AG09319 (cell line): ENCODE measurements around the gene LAMC3.

ENCODE experiments used
- DNase-seq: peaks from one replicate; pipeline ENCODE4 v3.0.0-alpha.2; 2010; ENCODE audit warnings: low read depth; ENCODE audit errors: extremely low read depth
- TF ChIP-seq, protein P1 (sequence below): IDR thresholded peaks from 2 replicates; pipeline ENCODE4 v1.5.1; 2011; ENCODE audit warnings: low read depth, mild to moderate bottlenecking, inconsistent platforms, low read length, moderate library complexity

LAMC3 gene

DNA sequence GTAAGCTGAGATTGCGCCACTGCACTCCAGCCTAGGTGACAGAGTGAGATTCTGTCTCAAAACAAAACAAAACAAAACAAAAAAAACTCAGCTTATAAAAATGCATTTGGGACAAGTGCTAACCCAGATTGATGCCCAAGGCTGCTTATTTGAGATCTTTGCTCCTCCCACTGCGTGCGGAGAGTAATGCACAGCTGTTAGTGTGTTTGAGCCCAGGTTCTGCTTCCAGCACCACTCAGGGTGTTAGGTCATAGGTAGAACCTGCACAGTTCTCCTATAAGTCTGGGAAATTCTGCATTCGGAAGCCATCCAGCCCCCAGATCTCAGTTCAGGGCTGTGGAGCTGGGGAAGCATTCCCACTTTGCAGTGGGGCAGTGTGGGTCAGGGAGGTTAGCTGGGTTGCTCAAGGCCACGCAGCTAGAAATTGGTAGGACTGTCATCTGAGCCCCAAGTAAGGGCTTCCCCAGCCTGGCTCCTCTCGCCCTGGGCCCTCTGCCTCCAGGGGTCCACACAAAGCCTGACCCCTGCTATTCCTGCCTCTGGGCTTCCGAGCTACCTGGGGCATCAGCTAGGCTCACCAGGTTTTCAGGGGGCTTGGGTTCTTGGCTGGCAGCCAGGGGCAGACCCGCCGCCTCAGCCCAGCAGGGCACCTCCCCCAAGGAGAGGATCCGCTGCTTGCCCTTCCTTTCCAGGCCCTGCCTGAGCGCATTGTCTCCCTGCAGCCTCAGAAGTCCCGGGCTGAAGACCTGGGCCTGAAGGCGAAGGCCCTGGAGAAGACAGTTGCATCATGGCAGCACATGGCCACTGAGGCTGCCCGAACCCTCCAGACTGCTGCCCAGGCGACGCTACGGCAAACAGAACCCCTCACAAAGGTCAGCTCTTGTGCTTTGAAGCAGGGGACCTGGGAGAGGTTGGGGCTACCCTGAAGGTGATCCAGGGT, 69.7 kb downstream of the LAMC3 start:
- DNase-seq = no peak
- TF ChIP-seq, protein P1, sequence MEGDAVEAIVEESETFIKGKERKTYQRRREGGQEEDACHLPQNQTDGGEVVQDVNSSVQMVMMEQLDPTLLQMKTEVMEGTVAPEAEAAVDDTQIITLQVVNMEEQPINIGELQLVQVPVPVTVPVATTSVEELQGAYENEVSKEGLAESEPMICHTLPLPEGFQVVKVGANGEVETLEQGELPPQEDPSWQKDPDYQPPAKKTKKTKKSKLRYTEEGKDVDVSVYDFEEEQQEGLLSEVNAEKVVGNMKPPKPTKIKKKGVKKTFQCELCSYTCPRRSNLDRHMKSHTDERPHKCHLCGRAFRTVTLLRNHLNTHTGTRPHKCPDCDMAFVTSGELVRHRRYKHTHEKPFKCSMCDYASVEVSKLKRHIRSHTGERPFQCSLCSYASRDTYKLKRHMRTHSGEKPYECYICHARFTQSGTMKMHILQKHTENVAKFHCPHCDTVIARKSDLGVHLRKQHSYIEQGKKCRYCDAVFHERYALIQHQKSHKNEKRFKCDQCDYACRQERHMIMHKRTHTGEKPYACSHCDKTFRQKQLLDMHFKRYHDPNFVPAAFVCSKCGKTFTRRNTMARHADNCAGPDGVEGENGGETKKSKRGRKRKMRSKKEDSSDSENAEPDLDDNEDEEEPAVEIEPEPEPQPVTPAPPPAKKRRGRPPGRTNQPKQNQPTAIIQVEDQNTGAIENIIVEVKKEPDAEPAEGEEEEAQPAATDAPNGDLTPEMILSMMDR = no peak

DNA sequence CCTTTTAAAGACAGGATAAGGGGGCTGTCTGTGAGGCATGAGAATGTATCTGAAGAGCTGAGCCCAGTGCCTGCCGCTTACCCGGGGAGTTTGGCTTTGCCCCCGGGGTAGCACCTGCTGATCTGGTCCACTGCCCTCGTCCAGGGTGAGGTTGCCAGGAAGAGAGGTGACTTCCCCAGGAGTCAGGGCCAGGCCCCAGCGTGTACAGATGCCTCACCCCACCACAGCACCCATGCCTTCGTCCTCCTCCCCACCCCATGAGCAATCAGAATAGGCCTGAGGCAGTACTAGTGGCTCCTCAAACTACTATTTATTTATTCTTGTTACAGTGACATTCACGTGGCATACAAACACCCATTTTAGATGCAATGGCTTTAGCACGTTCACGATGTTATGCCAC, 71.6 kb downstream of the LAMC3 start:
- no peak for DNase-seq

DNA sequence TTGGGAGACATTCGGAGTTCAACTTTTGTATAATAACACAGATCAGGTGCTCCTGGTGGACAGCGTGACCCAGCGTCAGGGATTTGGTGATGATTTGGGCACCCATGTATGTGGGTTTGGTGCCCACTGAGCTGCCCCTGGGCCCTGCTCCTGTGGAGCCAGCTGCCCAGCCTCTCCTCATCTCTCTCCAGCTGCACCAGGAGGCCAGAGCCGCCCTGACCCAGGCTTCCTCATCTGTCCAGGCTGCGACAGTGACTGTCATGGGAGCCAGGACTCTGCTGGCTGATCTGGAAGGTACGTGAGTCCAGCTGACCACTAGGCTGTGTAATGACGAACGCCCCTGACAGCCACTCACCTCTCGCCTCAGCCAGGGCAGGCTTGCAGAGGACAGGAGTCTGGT, 72.9 kb downstream of the LAMC3 start:
- TF ChIP-seq, protein P1 = no peak

More for the DNA sequence above, 71.6 kb downstream of the LAMC3 start:
- TF ChIP-seq, protein P1 = no peak

DNA sequence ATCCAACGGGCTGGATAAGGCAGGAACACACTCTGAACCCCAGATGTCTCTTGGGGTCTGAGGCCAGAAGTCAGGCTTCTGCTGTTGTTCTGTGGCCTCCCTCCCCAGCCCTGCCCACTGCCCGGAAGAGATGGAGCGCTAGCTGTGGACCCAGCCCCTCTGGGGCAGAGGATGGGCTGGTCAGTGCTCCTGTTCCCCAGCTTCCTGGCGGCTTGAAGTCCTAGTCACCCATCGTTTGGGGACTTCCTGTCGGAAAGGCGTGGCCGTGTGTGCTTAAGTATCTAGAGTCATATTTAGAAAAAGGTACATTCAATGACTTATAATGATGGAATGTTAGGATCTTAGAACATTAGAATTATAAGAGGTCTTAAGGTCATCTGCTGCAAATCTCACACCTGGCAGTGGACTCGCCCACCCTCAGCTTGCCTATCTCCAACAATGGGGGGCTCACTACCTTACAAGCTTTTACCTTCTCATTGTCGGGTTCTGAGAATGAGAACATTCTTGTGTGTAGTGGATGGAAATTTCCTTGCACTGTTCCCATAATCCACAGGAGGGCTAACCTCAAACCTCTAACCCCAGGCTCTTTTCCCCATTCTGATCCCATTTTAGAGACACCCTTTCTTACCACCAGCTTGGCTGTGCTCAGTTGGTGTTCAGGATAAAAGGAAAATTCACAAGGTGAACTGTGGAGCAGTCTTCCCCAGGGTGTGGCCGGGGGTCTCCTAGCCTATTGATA, 74.0 kb downstream of the LAMC3 start:
- no peak for DNase-seq

More for the DNA sequence above, 72.9 kb downstream of the LAMC3 start:
- DNase-seq = no peak

DNA sequence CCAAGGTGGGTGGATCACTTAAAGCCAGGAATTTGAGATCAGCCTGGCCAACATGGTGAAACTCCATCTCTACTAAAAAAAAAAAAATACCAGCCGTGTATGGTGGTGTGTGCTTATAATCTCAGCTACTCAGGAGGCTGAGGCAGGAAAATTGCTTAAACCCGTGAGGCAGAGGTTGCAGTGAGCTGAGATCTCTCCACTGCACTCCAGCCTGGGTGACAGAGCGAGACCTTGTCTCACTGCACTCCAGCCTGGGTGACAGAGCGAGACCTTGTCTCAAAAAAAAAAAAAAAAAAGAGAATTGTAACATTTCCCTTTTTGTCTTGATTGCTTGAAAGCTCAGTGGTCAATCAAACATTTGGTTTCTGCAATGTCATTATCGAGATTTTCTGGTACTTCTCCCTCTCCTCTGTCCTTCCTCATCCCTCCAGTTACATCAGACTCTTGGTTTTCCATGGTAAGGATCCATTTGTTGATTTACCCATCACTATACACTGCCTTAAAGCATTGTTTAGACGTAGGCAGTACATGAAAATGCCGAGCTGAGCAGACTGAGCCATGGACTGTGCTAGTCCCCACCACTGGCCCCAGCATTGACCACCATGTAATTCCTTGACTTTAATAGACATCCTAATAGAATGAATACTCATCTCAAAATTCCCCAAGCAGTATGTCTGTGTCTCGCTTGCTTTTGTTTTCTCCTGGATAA, 75.8 kb downstream of the LAMC3 start:
- TF ChIP-seq, protein P1 = no peak
- DNase-seq = no peak

More for the DNA sequence above, 74.0 kb downstream of the LAMC3 start:
- TF ChIP-seq, protein P1 = no peak

DNA sequence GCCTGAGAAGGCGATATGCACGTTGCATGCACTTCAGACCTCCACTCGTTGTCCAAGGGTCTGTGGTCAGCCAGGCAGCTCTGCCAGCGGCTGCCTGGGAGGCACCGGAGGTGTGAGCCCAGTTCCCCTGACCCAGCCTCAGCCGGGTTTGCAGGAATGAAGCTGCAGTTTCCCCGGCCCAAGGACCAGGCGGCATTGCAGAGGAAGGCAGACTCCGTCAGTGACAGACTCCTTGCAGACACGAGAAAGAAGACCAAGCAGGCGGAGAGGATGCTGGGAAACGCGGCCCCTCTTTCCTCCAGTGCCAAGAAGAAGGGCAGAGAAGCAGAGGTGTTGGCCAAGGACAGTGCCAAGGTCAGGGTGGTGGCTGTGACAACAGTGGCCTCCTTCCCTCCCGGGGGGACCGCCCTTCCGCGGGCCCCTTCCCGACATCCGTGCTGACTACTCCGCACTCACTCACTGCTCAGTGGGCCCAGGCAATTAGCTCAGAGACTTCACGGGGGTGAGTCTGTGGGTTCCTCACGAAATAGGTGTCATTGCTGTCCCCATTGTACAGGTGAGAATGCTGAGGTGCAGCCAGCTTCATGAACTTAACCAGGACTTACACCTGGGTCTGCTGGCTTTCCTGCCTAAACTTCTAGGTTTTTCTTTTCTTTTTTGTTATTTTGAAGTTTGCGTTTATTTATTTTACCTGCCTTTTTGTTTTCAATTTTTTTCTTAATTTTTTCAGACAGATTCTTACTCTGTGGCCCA, 76.6 kb downstream of the LAMC3 start:
- no peak for DNase-seq
- TF ChIP-seq, protein P1 = no peak
